Esophagus muscularis mucosa (tissue), 3 donors: ENCODE results near the gene YPEL2.

Experiments used
- POLR2A ChIP-seq: fragments of 450-650 bp; IDR thresholded peaks from one replicate; pipeline ENCODE4 v1.6.1; 2017; ENCODE audit warnings: antibody characterized with exemption, moderate library complexity, mild to moderate bottlenecking, low read depth
- TF ChIP-seq, protein P1 (sequence below), 3 experiments: fragments of 200-600 bp in 2 of 3; fragments of 450-650 bp in 1 of 3; sonication (generic) in 2 of 3; IDR thresholded peaks; one replicate each; pipeline ENCODE4 v1.5.1; 2017 to 2019; ENCODE audit warnings: antibody characterized with exemption in 3 of 3, mild to moderate bottlenecking in 2 of 3, moderate library complexity in 1 of 3

DNA sequence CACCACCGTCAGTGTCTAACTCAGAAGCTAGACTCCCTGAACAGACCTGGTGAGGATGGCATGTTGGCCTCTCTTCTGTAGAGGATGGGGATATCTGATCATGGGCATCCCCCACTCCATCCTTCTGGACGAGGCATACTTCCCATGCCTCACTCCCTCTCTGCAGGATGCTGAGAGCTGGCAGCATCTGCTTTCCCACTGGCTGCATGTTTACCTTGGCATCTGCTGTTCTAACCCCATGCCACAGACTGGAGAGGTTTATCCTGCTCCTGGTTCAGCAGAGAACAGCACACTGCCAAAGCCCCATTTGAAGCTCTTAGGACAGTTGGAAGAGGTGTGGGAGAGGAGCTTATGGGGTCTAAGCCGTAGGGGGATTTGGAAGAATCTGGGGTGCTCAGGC, 46.0 kb downstream of the YPEL2 start:
- TF ChIP-seq, protein P1, sequence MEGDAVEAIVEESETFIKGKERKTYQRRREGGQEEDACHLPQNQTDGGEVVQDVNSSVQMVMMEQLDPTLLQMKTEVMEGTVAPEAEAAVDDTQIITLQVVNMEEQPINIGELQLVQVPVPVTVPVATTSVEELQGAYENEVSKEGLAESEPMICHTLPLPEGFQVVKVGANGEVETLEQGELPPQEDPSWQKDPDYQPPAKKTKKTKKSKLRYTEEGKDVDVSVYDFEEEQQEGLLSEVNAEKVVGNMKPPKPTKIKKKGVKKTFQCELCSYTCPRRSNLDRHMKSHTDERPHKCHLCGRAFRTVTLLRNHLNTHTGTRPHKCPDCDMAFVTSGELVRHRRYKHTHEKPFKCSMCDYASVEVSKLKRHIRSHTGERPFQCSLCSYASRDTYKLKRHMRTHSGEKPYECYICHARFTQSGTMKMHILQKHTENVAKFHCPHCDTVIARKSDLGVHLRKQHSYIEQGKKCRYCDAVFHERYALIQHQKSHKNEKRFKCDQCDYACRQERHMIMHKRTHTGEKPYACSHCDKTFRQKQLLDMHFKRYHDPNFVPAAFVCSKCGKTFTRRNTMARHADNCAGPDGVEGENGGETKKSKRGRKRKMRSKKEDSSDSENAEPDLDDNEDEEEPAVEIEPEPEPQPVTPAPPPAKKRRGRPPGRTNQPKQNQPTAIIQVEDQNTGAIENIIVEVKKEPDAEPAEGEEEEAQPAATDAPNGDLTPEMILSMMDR (IDR thresholded peaks at IDR 0.05): no peak
- no peak for TF ChIP-seq POLR2A
